HG03159 (cell line): Measurements from ENCODE around the gene NUTF2.

Experiments used
- ATAC-seq: cut with Tn5 transposase; IDR thresholded peaks from one replicate; pipeline ENCODE4 v1.9.1; 2021; ENCODE audit warnings: mild to moderate bottlenecking, moderate library complexity; ENCODE audit not compliant: unreplicated experiment

The NUTF2 gene

GRCh38 chr16:67917140-67917851 lies 70.6 kb downstream of the NUTF2 start:
- ATAC-seq: no peak

GRCh38 chr16:67917852-67918236 lies 71.1 kb downstream of the NUTF2 start:
- no peak for ATAC-seq

GRCh38 chr16:67919622-67920221 lies 73.0 kb downstream of the NUTF2 start:
- ATAC-seq: no peak
